A673 (cell line): Measurements from ENCODE around the gene ISG20L2.

Experiments used
- CTCF ChIP-seq: fragments of 300-800, 200-600 bp; sonication (generic); conservative IDR thresholded peaks from 2 replicates; pipeline ENCODE4 v1.5.1; 2017; ENCODE audit warnings: low read depth, mild to moderate bottlenecking, antibody characterized with exemption, low read length, moderate library complexity, mixed read lengths
- EZH2 ChIP-seq: fragments of 200-600 bp; sonication (generic); IDR thresholded peaks from 2 replicates; pipeline ENCODE4 v1.6.1; 2017; ENCODE audit warnings: borderline replicate concordance, low read depth, mild to moderate bottlenecking, mixed read lengths, antibody characterized with exemption, low read length; ENCODE audit not compliant: poor library complexity, severe bottlenecking

- TF ChIP-seq CTCF (no peak), EZH2 (no peak)
Observed at GRCh38 chr1:156696755-156697154, 31.8 kb downstream of the ISG20L2 start.
